Measurements from ENCODE around the gene SPSB1.
"Not testable (repeated sequence)": the region's sequence is repeated elsewhere in the genome, so short reads cannot be mapped to it uniquely, and the experiment has no call there.

The SPSB1 gene

DNA sequence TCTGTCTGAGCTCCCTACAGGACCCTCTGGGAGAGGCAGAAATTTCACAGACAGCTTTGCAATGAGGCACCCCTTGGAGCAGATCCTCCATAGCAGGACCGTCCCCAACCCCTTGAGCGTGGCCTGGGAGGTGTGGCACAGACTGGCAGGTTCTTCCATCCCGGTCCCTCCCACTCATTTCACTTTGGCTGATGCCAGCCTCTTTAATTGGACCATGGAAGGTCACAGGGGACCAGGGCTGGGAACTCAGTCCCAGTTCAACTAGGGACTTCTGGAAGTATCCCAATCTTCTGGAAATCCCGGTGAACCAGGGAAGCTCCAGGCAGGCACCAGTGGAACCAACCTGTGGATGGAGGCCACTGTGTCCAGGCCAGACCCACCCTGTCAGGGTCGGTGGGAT, 83.7 kb downstream of the SPSB1 start:
- Histone ChIP-seq H3K4me3 (ENCODE audit: low read depth in 1 of 2, low read length in 2 of 2) (peak overlapping the region in 1 of 2 donors; percentile 23), H3K4me1 (ENCODE audit: control insufficient read depth in 1 of 2, insufficient read depth in 2 of 2, low read length in 2 of 2) (peaks cover 18 to 57% of the 10 kb centered on the region in 2 donors)

DNA sequence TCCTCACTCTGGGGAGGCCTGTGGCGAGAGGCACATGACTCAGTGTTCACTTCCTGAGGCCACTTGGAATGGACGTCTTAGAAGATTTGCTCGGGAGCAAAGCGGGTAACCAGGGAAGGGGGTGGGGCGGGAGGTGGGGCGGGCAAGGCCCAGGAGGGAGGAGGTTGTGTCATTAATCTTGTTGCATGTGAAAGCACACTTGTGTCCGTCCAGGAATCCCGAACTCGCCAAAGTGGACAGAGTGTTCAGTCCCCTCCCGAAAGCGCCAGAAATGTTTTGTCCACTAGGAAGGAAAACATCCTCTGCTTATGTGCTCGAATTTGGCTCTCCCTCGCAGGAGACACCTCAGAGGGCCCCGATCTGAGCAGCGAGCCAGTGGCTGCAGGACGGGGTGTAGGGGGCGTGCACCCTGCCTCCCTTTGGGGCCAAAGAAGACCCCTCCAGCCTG, 84.2 kb downstream of the SPSB1 start:
- H3K27me3 ChIP-seq (ENCODE audit: low read depth, low read length), result no peaks in the 10 kb centered on the region
- peaks cover 18 to 54% of the 10 kb centered on the region in 2 donors for H3K4me1 ChIP-seq (ENCODE audit: control insufficient read depth in 1 of 2, insufficient read depth in 2 of 2, low read length in 2 of 2)
- peak overlapping the region; percentile 90 for H3K27ac ChIP-seq (ENCODE audit: low read length)
- no peaks in the 10 kb centered on the region for H3K36me3 ChIP-seq (ENCODE audit: control insufficient read depth in 1 of 2, insufficient read depth in 2 of 2, low read length in 2 of 2)
- peak overlapping the region in 1 of 2 donors; percentile 23 for H3K4me3 ChIP-seq (ENCODE audit: low read depth in 1 of 2, low read length in 2 of 2)
- H3K9me3 ChIP-seq (ENCODE audit: control insufficient read depth in 1 of 2, low read length in 2 of 2), result no peaks in the 10 kb centered on the region

More for the DNA sequence above, 83.7 kb downstream of the SPSB1 start:
- peak overlapping the region; percentile 90 for H3K27ac ChIP-seq (ENCODE audit: low read length)
- H3K36me3 ChIP-seq (ENCODE audit: control insufficient read depth in 1 of 2, insufficient read depth in 2 of 2, low read length in 2 of 2), result no peaks in the 10 kb centered on the region
- H3K9me3 ChIP-seq (ENCODE audit: control insufficient read depth in 1 of 2, low read length in 2 of 2), result no peaks in the 10 kb centered on the region
- H3K27me3 ChIP-seq (ENCODE audit: low read depth, low read length), result no peaks in the 10 kb centered on the region

DNA sequence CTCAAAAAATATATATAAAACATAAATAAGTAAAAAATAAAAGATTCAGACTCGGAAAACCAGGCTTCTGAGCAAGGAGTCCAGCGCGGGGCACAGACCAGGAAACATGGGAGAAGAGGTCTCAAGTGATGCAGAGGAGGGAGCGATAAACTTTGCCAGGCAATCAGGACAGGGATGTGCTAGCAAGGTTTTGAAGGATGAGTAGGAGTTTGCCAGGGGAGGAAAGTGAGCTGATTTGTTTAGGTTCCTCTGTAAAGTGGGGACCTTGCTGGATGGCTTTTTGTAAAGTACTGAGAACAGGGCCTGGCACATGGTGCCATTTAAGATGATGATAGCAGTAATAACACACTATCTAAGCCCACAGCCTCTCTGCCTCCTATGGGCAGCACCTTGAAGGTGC, 86.1 kb downstream of the SPSB1 start:
- Histone ChIP-seq H3K27ac (ENCODE audit: low read length) (no peak overlapping the region), H3K4me3 (ENCODE audit: low read depth in 1 of 2, low read length in 2 of 2) (no peak overlapping the region), H3K9me3 (ENCODE audit: control insufficient read depth in 1 of 2, low read length in 2 of 2) (no peaks in the 10 kb centered on the region), H3K4me1 (ENCODE audit: control insufficient read depth in 1 of 2, insufficient read depth in 2 of 2, low read length in 2 of 2) (peaks cover 11 to 36% of the 10 kb centered on the region in 2 donors), H3K36me3 (ENCODE audit: control insufficient read depth in 1 of 2, insufficient read depth in 2 of 2, low read length in 2 of 2) (no peaks in the 10 kb centered on the region), H3K27me3 (ENCODE audit: low read depth, low read length) (no peaks in the 10 kb centered on the region)

DNA sequence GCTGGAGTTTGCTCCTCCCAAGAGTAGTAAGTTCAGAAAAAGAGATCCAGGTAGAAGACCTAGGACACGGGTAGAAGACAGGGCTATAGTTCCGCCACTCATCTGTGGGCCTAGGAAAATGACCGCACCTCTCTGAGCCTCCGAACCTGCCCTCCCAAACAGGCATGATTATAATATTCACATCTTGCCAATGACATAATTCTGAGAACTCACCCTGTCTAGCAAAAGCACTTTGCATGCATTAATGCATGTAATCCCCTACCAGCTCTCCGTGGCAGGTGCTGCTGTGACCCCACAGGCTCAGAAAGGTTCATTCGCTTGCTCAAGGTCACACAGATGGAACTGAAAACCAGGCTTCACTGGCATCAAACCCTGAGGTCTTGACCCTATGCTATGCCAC, 88.0 kb downstream of the SPSB1 start:
- Histone ChIP-seq H3K9me3 (ENCODE audit: control insufficient read depth in 1 of 2, low read length in 2 of 2) (no peaks in the 10 kb centered on the region), H3K27me3 (ENCODE audit: low read depth, low read length) (no peaks in the 10 kb centered on the region), H3K36me3 (ENCODE audit: control insufficient read depth in 1 of 2, insufficient read depth in 2 of 2, low read length in 2 of 2) (no peaks in the 10 kb centered on the region), H3K4me1 (ENCODE audit: control insufficient read depth in 1 of 2, insufficient read depth in 2 of 2, low read length in 2 of 2) (peaks cover 8 to 29% of the 10 kb centered on the region in 2 donors), H3K4me3 (ENCODE audit: low read depth in 1 of 2, low read length in 2 of 2) (no peak overlapping the region), H3K27ac (ENCODE audit: low read length) (no peak overlapping the region)

DNA sequence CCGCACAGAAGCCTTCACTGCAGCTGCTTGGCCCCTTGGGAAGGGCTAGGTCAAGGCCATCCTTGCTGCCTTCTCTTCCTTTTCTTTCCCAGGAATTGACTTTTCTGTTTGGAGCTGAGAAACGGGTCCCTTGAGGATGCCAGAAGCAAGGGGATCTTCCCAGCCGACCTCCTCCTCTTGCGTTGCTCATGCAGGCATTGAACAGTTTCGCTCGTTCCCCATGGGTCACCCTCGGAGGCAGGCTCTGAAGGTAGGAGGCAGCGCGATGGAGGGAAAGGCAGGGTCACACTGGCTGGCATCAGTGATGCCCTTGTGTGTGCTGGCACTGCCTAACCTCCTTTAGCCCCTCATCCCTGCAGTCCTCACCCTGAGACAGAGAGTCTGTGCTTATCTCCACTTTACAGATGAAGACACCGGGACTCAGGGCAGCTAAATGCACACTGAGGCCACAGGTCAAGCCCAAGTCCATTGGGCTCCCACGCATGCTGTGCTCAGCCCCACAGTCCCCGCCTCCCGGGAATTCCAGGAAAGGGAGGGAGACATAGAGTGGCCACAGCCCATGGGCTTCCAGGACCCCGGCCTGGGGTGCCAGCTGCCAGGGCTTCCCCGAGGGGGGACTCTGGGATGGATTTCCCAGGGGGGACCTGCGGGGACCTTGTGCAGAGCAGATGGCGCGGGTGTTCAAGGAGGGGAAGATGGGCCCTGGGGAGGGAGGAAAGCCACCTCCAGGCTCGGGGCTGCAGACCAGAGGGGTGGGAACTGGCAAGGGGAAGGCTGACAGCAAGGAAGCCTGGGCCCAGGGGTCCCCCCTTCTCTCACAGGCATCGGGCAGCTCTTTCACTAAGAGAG, 90.2 kb downstream of the SPSB1 start:
- no peaks in the 10 kb centered on the region for H3K27me3 ChIP-seq (ENCODE audit: low read depth, low read length)
- H3K27ac ChIP-seq (ENCODE audit: low read length), result no peak overlapping the region
- peaks cover 0 to 10% of the 10 kb centered on the region in 2 donors for H3K4me1 ChIP-seq (ENCODE audit: control insufficient read depth in 1 of 2, insufficient read depth in 2 of 2, low read length in 2 of 2)
- no peaks in the 10 kb centered on the region for H3K9me3 ChIP-seq (ENCODE audit: control insufficient read depth in 1 of 2, low read length in 2 of 2)
- no peak overlapping the region for H3K4me3 ChIP-seq (ENCODE audit: low read depth in 1 of 2, low read length in 2 of 2)
- H3K36me3 ChIP-seq (ENCODE audit: control insufficient read depth in 1 of 2, insufficient read depth in 2 of 2, low read length in 2 of 2), result no peaks in the 10 kb centered on the region

DNA sequence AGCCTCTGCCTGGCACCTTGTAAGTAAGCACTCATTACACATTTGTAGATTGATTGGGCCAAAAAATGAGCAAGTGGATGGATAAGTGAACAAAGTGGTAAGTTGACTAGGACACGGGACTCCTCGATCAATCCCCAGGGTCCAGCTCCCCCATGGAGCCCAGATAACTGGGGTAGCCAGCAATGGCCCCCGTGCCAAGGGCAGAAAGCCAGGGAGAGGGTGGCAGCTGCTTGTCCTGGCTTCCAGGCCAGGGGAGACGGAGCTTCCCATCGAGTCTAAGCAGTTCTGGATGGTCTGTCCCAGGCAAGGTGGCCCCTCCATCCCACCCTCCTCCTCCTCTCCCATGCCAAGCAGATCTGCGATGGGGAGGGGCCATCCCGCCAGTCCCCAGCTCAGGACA, 91.4 kb downstream of the SPSB1 start:
- no peaks in the 10 kb centered on the region for H3K27me3 ChIP-seq (ENCODE audit: low read depth, low read length)
- no peaks in the 10 kb centered on the region for H3K36me3 ChIP-seq (ENCODE audit: control insufficient read depth in 1 of 2, insufficient read depth in 2 of 2, low read length in 2 of 2)
- no peaks in the 10 kb centered on the region for H3K9me3 ChIP-seq (ENCODE audit: control insufficient read depth in 1 of 2, low read length in 2 of 2)
- no peak overlapping the region for H3K27ac ChIP-seq (ENCODE audit: low read length)
- peaks cover 7 to 11% of the 10 kb centered on the region in 2 donors for H3K4me1 ChIP-seq (ENCODE audit: control insufficient read depth in 1 of 2, insufficient read depth in 2 of 2, low read length in 2 of 2)
- no peak overlapping the region for H3K4me3 ChIP-seq (ENCODE audit: low read depth in 1 of 2, low read length in 2 of 2)

DNA sequence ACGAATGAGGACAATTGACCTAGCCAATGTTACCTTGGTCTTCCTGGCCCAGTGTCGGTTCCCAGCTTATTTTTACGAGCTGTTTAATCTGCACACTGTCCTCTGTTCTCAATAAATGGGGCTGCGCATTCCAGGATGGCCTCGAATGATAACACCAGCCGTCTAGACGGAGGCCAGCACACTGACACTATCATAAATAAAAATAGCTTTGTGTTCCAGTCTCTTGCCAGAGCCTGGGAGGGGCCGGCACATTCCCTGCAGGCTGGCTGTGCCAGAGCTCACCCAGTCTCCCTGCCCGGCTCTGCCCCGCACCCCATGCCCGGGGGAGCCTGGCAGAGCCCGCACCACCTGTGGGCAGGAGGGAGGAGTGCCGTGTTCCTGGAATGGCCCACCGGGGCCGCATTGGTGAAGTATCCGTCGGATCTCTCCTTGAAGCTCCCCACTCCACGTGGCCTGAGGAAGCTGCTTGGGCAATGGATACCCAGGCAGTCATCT, 92.1 kb downstream of the SPSB1 start:
- Histone ChIP-seq H3K27ac (ENCODE audit: low read length) (no peak overlapping the region), H3K36me3 (ENCODE audit: control insufficient read depth in 1 of 2, insufficient read depth in 2 of 2, low read length in 2 of 2) (no peaks in the 10 kb centered on the region), H3K4me1 (ENCODE audit: control insufficient read depth in 1 of 2, insufficient read depth in 2 of 2, low read length in 2 of 2) (peaks cover 7 to 11% of the 10 kb centered on the region in 2 donors)

DNA sequence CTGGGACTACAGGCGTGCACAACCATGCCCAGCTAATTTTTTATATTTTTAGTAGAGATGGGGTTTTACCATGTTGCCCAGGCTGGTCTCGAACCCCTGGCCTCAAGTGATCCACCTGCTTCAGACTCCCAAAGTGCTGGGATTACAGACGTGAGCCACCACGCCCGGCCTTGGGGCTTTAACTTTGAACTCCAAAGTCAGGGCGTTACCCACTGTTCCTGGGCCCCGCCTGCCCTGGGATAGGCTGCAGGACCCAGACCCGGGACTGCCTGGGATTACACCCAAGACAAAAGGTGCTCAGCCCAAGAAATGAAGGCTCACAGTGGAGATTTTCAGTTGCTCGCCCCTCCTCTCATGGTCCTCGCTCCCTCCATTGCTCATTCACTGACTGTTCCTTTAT, 92.7 kb downstream of the SPSB1 start:
- H3K27me3 ChIP-seq (ENCODE audit: low read depth, low read length); H3K36me3 ChIP-seq (ENCODE audit: control insufficient read depth in 1 of 2, insufficient read depth in 2 of 2, low read length in 2 of 2); H3K27ac ChIP-seq (ENCODE audit: low read length); H3K4me3 ChIP-seq (ENCODE audit: low read depth in 1 of 2, low read length in 2 of 2); H3K9me3 ChIP-seq (ENCODE audit: control insufficient read depth in 1 of 2, low read length in 2 of 2): not testable (repeated sequence)
- peaks cover 7 to 11% of the 10 kb centered on the region in 2 donors for H3K4me1 ChIP-seq (ENCODE audit: control insufficient read depth in 1 of 2, insufficient read depth in 2 of 2, low read length in 2 of 2)

More for the DNA sequence above, 92.1 kb downstream of the SPSB1 start:
- no peaks in the 10 kb centered on the region for H3K27me3 ChIP-seq (ENCODE audit: low read depth, low read length)
- no peaks in the 10 kb centered on the region for H3K9me3 ChIP-seq (ENCODE audit: control insufficient read depth in 1 of 2, low read length in 2 of 2)
- no peak overlapping the region for H3K4me3 ChIP-seq (ENCODE audit: low read depth in 1 of 2, low read length in 2 of 2)

DNA sequence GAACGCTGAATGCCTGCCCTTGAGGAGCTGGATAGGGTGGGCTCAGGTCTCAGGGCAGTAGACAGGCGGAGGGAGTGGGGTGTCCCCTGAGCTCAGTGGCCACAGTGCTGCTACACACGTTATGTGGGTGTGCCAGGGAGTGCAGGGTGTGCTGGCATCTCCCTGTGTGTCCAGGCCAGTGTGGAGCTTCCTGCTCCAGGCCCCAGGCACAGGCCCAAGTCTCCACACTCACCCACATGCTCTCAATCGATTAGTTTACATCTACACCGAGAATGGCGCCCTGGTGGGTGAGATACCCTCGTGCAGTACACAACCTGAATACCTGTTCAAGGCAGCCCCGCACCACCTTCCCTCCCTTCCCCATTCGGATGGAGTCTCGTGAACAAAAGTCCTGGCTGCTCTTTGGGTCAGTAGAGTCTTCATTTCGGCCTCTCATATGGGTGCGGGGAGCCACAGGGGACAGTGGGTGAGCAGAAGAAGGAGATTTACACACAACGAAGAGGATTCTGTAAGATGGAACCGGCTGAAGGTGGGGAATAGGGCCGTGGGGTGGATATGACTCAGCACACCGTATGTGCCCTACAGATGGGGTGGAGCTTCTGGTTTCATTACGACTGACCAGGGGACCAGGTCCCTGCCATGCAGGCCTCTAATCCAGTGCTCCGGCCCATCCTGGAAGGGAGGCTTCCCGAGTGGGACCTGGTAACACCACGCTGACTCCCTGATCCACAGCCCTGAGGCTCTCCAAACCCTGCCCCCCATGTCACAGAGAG, 93.3 kb downstream of the SPSB1 start:
- Histone ChIP-seq H3K27ac (ENCODE audit: low read length) (no peak overlapping the region), H3K36me3 (ENCODE audit: control insufficient read depth in 1 of 2, insufficient read depth in 2 of 2, low read length in 2 of 2) (no peaks in the 10 kb centered on the region), H3K4me1 (ENCODE audit: control insufficient read depth in 1 of 2, insufficient read depth in 2 of 2, low read length in 2 of 2) (peaks cover 7 to 11% of the 10 kb centered on the region in 2 donors), H3K9me3 (ENCODE audit: control insufficient read depth in 1 of 2, low read length in 2 of 2) (no peaks in the 10 kb centered on the region), H3K4me3 (ENCODE audit: low read depth in 1 of 2, low read length in 2 of 2) (no peak overlapping the region), H3K27me3 (ENCODE audit: low read depth, low read length) (no peaks in the 10 kb centered on the region)

DNA sequence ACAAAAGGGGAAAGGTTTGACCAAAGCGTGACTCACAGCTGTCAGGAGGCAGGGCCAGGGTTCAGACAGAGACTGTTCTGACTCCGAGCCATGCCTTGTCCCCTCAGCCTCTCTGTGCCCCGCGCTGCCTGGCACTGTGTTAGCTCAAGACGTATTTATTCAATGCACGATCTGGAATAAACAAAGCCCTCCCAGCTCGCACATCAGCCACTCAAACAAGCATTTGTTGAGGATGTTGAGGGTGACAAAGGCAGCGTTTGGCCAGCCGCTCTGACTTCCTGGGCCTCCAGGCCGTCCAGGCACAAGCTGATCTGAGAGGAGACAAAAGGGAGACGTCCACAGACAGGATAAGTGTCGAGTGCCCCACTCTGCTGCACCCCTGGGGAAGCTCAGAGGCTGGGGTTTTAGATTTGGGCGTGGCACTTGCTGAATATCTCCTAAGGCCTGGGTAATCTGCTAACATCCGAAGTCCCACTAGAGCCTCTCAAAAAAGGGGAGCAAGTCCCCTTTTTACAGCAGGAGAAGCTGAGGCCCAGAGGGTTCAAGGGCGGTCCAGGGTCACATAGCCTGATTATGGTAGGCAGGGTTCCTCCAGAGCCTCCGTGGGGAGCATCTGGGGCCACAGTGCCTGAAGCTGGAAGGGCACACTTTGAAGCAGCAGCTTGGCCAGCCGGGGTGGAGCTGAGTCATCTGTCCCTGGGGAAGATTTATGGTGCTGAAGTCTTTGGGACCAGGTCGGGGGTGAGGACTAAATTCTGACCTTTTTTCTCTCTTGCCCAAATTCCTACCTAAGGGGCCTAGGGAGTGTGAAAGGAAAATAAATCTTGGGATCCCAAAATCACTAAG, 95.9 kb downstream of the SPSB1 start:
- H3K27ac ChIP-seq (ENCODE audit: low read length), result no peak overlapping the region
- peaks cover 7 to 11% of the 10 kb centered on the region in 2 donors for H3K4me1 ChIP-seq (ENCODE audit: control insufficient read depth in 1 of 2, insufficient read depth in 2 of 2, low read length in 2 of 2)
- H3K27me3 ChIP-seq (ENCODE audit: low read depth, low read length), result no peaks in the 10 kb centered on the region
- no peaks in the 10 kb centered on the region for H3K9me3 ChIP-seq (ENCODE audit: control insufficient read depth in 1 of 2, low read length in 2 of 2)
- H3K36me3 ChIP-seq (ENCODE audit: control insufficient read depth in 1 of 2, insufficient read depth in 2 of 2, low read length in 2 of 2), result no peaks in the 10 kb centered on the region
- H3K4me3 ChIP-seq (ENCODE audit: low read depth in 1 of 2, low read length in 2 of 2), result no peak overlapping the region

All from muscle layer of duodenum (tissue), 2 donors.